Measurements from ENCODE around the gene CCL13. TPM values are rescaled to one million over a fixed set of nuclear protein-coding genes. Genes with fewer than 3 reads are reported as not detected.
A peak's percentile ranks its signal among the peaks of the same experiment; 100 is the strongest.

Gene CCL13
- 10.2 TPM for total RNA-seq
- long read RNA-seq, partial matches to known transcripts: 0 of 1 reads
- long read RNA-seq, other reads (novel, unspliced or antisense): 0 of 1 reads

GRCh38 chr17:34356194-34356593, at the start of gene CCL13:
Gene CCL13, plus strand, starts transcription at chr17:34356480. Its CDS starts 47 bp downstream, at chr17:34356527.
- Histone ChIP-seq H3K27me3 (no peaks in the 10 kb centered on the region), H3K27ac (no peak within 1 kb of the TSS), H3K4me3 (no peak within 1 kb of the TSS), H3K36me3 (no peaks in the 10 kb centered on the region), H3K9me3 (no peaks in the 10 kb centered on the region), H3K4me1 (peaks cover 8% of the 10 kb centered on the region)
- no peak for DNase-seq
- intact Hi-C loops (cut with DNase I): no loop called here
- ATAC-seq: peak; percentile 39
- TF ChIP-seq CTCF (IDR thresholded peaks at IDR 0.05): no peak

- DNase-seq (no peak), ATAC-seq (no peak)
- Histone ChIP-seq H3K9me3 (no peaks in the 10 kb centered on the region), H3K36me3 (no peaks in the 10 kb centered on the region), H3K27ac (no peak overlapping the region), H3K4me3 (no peak overlapping the region), H3K27me3 (no peaks in the 10 kb centered on the region), H3K4me1 (peaks cover 18% of the 10 kb centered on the region)
- TF ChIP-seq CTCF (IDR thresholded peaks at IDR 0.05): no peak
- intact Hi-C loops (cut with DNase I): loop anchor here (10.0 kb wide), 1 partner anchor 102 kb away; no protein-coding TSS in a partner anchor
Measured at GRCh38 chr17:34307110-34307509, 49.2 kb upstream of the CCL13 start.

GRCh38 chr17:34308371-34308770, 47.9 kb upstream of the CCL13 start:
- DNase-seq (no peak), ATAC-seq (no peak)

GRCh38 chr17:34311291-34311690, 45.0 kb upstream of the CCL13 start:
- DNase-seq (no peak), ATAC-seq (no peak)
- Histone ChIP-seq H3K27ac (no peak overlapping the region), H3K4me3 (no peak overlapping the region), H3K36me3 (no peaks in the 10 kb centered on the region), H3K9me3 (no peaks in the 10 kb centered on the region), H3K27me3 (no peaks in the 10 kb centered on the region), H3K4me1 (peaks cover 26% of the 10 kb centered on the region)
- intact Hi-C loops (cut with DNase I): no loop called here
- no peak for TF ChIP-seq CTCF (IDR thresholded peaks at IDR 0.05)

More at GRCh38 chr17:34308371-34308770, 47.9 kb upstream of the CCL13 start:
- Histone ChIP-seq H3K27ac (no peak overlapping the region), H3K4me1 (peaks cover 23% of the 10 kb centered on the region), H3K4me3 (no peak overlapping the region), H3K27me3 (no peaks in the 10 kb centered on the region), H3K36me3 (no peaks in the 10 kb centered on the region), H3K9me3 (no peaks in the 10 kb centered on the region)
- TF ChIP-seq CTCF (IDR thresholded peaks at IDR 0.05): no peak
- intact Hi-C loops (cut with DNase I): loop anchor here (10.0 kb wide), 1 partner anchor 104 kb away; no protein-coding TSS in a partner anchor

GRCh38 chr17:34312080-34312479, 44.2 kb upstream of the CCL13 start:
- DNase-seq: no peak
- Histone ChIP-seq H3K4me3 (no peak overlapping the region), H3K9me3 (no peaks in the 10 kb centered on the region), H3K36me3 (no peaks in the 10 kb centered on the region), H3K27me3 (no peaks in the 10 kb centered on the region), H3K4me1 (peaks cover 18% of the 10 kb centered on the region), H3K27ac (peak overlapping the region; percentile 24)
- no peak for TF ChIP-seq CTCF (IDR thresholded peaks at IDR 0.05)
- intact Hi-C loops (cut with DNase I): no loop called here
- ATAC-seq: no peak

- H3K27ac ChIP-seq: peak overlapping the region; percentile 24
- DNase-seq (no peak), ATAC-seq (no peak)
- H3K4me1 ChIP-seq: peaks cover 11% of the 10 kb centered on the region
- no peaks in the 10 kb centered on the region for H3K9me3 ChIP-seq
- intact Hi-C loops (cut with DNase I): no loop called here
- no peak for TF ChIP-seq CTCF (IDR thresholded peaks at IDR 0.05)
- H3K36me3 ChIP-seq: no peaks in the 10 kb centered on the region
- H3K4me3 ChIP-seq: no peak overlapping the region
- H3K27me3 ChIP-seq: no peaks in the 10 kb centered on the region
Measured at GRCh38 chr17:34313164-34313563, 43.1 kb upstream of the CCL13 start.
